NCI-H146 treated with DMSO at 0.1 percent for 48 hours (cell line): ENCODE data around the gene DBH.

ENCODE experiments used
- DNase-seq: peaks from one replicate; lab custom pipeline; 2025; ENCODE audit not compliant: unreplicated experiment; lab: John Stamatoyannopoulos, UW

Gene DBH

GRCh38 chr9:133696071-133696472, 59.9 kb downstream of the DBH start:
- DNase-seq, result no peak

DNA sequence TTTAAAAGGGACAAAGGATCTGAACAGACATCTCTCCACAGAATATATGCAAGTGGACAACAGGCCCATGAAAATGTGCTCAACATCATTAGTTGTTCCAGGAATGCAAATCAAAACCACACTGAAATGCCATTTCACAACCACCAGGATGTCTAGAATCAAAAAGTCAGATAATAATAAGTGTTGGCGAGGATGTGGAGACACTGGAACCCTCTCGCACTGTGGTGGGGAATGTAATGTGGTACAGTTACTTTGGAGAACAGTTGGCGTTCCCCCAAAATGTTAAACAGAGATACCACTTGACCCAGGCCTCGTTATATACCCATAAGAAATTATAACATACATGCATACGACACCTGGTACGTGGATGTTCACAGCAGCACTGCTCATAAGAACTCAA, 63.4 kb downstream of the DBH start:
- no peak for DNase-seq

- DNase-seq, result no peak
Measured at GRCh38 chr9:133700819-133701320, 64.7 kb downstream of the DBH start.

GRCh38 chr9:133701321-133701980, 65.3 kb downstream of the DBH start:
- no peak for DNase-seq

DNA sequence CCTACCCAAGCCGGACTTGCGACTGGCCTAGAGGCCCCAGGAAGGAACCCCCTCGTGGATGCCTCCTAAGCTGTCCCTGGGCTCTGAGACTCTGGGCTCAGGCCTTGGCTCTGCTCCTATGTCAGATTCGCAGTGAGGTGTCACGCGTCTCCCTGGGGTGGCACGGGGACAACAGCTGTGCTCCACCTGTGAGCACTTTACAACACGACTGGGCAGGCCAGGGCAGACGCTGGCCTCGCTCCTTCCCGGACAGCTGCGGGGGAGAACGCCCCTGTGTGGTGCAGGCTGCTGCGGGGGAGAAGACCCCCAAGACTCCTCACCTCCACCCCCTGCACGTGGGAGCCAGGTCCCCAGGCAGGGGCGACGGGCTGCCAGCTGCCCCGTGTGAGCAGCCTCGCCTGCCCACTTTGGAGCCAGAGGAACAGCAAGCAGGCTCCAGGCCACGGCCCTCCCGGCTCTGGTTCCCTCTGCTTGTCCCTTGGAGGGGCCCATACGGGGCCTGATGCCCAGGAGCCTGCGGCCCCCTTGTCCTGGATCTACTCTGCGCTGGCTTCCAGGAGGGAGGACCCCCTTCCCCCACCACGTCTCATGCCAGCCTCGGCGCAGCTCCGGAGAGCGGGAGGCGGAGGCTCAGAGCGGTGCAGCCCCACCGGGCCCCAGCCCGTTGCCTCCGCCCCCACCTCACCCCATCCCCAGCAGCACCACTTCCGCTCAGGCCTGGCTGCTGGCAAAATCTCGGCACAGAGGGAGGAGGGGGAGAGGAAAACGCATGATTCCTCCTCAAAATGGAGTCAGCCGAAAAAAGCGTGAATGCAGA, 66.0 kb downstream of the DBH start:
- no peak for DNase-seq

DNA sequence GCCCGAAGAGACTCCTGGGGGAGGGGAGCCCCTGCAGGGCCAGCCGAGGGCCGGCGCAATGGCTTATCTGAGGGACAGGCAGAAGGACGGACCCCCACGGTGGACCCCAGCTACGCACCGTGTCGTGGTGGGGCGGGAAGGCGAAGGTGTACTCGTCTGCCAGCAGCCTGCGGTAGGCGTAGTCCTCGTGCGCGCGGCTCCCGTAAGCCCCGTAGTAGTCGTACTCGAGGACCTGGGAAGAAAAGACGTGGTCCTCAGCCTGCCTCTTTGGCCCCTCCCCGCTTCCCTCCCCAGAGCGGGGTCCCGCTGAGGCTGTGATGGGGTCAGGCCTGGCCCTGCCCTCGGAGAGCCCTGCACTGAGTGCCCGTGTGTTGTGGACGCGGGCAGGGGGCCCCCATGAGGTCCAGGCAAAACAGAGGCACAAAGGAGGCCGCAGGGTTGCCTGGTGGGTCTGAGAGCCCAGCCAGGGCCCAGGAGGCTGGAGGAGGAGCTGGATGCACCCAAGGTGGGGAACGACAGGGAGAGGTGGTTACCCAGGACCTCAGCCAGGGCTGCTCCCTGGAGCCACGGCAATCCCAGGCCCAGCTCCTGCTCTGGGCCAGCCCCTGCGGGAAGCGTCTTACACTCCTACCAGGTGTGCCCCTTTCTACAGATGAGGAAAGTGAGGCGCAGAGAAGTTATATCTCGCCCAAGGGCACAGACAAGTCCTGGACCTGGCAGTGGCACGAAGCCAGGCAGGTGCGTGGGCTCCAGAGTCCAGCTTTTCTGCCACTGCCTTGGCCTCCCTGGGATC, 66.8 kb downstream of the DBH start:
- DNase-seq, result no peak

- DNase-seq, result peak; percentile 15
Measured at GRCh38 chr9:133703591-133704399, 67.6 kb downstream of the DBH start.

- DNase-seq, result no peak
Measured at GRCh38 chr9:133704711-133705181, 68.6 kb downstream of the DBH start.

DNA sequence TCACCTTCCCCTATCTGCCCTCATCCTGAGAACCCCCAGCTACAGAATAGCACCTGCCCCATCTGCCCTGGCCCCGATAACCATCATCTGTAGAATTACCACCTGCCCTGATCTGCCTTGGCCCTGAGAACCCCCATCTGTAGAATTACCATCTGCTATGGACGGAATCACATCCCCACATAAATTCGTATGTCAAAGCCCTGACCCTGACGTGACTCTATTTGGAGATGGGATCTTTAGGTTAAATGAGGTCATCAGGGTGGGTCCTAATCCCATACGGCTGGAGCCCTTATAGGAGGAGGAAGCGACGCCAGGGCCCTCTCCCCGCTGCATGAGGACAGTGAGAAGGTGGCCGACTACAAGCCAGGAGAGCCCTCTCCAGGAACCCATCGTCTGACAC, 69.4 kb downstream of the DBH start:
- no peak for DNase-seq

DNA sequence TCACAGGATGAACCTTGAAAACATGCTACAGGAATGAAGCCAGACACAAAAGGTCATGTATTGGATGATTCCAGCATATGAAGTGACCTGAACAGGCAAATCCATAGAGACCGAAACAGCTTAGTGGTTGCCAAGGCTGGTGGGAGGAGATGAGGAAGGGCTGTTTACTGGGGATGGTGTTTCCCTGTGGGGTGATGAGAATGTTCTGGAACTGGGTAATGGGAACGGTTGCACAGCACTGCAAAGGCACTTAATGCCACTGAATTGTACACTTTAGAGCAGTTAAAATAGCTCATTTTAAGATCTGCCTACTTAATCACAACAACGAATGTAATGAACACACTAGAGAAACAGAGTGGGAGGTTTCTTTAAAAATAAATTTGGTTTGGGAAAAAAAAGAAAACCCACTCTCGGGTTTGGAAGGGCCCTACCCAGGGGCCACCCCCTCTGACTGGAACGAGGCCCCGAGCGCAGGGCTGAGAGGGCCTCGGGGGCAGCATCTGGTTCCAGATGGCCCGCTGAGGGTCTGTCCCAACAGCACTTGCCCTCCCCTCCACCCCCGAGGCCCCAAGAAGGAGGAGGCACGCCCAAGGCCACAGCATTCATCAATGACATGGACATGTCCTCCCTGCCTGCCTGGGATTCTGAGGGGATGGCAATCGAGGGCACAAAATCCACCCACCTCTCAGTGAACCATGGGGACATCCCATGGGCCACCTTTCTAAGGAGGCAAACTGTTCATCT, 70.3 kb downstream of the DBH start:
- DNase-seq, result no peak

GRCh38 chr9:133707065-133707762, 71.1 kb downstream of the DBH start:
- DNase-seq, result no peak

- DNase-seq, result no peak
Measured at GRCh38 chr9:133707763-133708245, 71.6 kb downstream of the DBH start.

- DNase-seq, result no peak
Measured at GRCh38 chr9:133708246-133709014, 72.3 kb downstream of the DBH start.
